Neural cell (in vitro differentiated cells): Measurements from ENCODE around the gene PGBD5.

Experiments
- POLR2AphosphoS5 ChIP-seq: IDR thresholded peaks from 2 replicates; pipeline ENCODE4 v1.6.1; 2012
- TAF1 ChIP-seq: IDR thresholded peaks from 2 replicates; pipeline ENCODE4 v1.6.1; 2012; ENCODE audit warnings: low read depth

DNA sequence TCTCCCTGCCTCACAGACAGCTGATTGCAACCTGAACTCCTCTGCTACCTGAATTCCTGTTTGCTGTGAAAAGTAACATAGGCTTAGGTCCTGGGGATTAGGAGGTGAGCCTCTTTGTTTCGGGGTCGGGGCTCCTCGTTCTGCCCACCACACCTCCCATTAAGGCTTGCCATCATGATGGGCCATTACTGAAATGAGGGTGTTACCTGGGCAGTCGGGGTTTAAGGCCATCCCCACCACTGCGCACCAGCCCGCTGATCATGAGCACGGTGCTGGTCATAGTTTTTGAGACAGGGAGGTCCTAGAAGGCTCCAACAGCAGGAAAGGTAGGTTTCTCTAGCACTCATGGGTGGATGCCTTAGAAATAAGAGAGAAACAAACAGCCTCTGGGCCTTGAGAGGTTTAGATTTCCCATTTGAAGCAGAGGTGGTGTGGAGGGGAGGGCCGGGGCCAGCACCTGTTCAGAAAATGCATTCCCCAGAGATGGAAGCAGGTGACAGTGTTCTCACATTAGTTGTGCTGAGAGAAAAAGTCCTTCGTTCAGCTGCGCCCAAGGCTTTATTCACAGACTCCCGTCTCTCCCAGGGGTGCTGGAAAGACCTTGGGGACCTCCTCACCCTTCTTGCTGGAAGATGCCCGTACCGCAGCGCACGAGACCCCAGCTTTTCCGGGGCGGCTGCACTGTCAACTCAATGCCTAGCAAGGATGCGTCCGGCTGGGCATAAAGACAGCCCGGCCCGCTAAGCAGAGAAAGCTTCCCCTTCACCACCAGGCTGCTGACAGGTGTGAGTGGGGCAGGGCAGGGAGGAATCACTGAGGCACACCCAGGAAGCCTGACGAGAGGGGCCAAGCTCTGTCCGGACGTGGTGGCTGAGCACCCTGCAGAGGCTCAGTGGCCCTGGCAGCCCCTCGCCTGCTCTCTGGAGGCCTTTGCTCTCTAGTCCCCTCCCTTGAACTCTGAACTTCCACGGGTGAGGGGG, 125.5 kb downstream of the PGBD5 start:
- TF ChIP-seq TAF1 (no peak), POLR2AphosphoS5 (no peak)
